GM12878 (cell line): ENCODE measurements around the gene MED4. TPM values are rescaled to one million over a fixed set of nuclear protein-coding genes. Genes with fewer than 3 reads are reported as not detected.

Experiments used
- ATAC-seq: fragments of 200-7000 bp; cut with Tn5 transposase; 3 replicates; pipeline ENCODE4 v1.9.1; 2020; ENCODE audit warnings: mild to moderate bottlenecking, moderate library complexity
- BruUV-seq: library from RNA; stranded (reverse); fragments of 400-500 nt; replicated peaks from 2 replicates; lab custom pipeline; 2021; lab: Mats Ljungman, UMichigan
- CTCF ChIA-PET: fragments of 300-600 bp; sonication (Branson Sonifier 250); formaldehyde crosslinking; extraction: SDS; loops from one replicate; lab custom pipeline; 2021; ENCODE audit warnings: inconsistent platforms; lab: Yijun Ruan, JAX
- POLR2A ChIA-PET: fragments of 350-600 bp; formaldehyde crosslinking; extraction: SDS; loops from one replicate; lab custom pipeline; 2021; ENCODE audit warnings: inconsistent platforms; lab: Charles Lee
- RAD21 ChIA-PET: fragments of 300-600 bp; sonication (Branson Sonifier 250); formaldehyde crosslinking; loops from one replicate; lab custom pipeline; 2023; ENCODE audit warnings: antibody characterized with exemption; ENCODE audit not compliant: unreplicated experiment; lab: Charles Lee
- SMC1A ChIA-PET: fragments of 300-600 bp; sonication (Branson Sonifier 250); formaldehyde crosslinking; loops from one replicate; lab custom pipeline; 2023; ENCODE audit not compliant: unreplicated experiment, uncharacterized antibody; lab: Charles Lee
- DNase-seq: peaks from one replicate; pipeline ENCODE4 v3.0.0-alpha.2; 2011; ENCODE audit warnings: low read depth, low spot score
- FAIRE-seq: peaks from 3 replicates; lab custom pipeline; 2011; peaks lifted over from hg19 to GRCh38; lab: Jason Lieb, UNC
- H2AFZ ChIP-seq: 2 replicates; pipeline ENCODE4 v1.6.0; 2011; ENCODE audit warnings: low read depth, low read length, control low read depth; ENCODE audit not compliant: control insufficient read depth
- H3K27ac ChIP-seq: 2 replicates; pipeline ENCODE4 v1.5.1; 2011; ENCODE audit warnings: control low read depth; ENCODE audit not compliant: control insufficient read depth, insufficient read depth
- H3K27me3 ChIP-seq, 2 experiments: replicated peaks in 1 of 2; 2 replicates each; pipeline versions ENCODE4 v1.6.0 to v1.6.1; 2011; ENCODE audit warnings: low read length in 1 of 2; ENCODE audit not compliant: control insufficient read depth in 2 of 2, insufficient read depth in 2 of 2
- H3K36me3 ChIP-seq, 2 experiments: 2 replicates each; pipeline ENCODE4 v1.5.1; 2011; ENCODE audit warnings: low read length in 1 of 2; ENCODE audit not compliant: control insufficient read depth in 2 of 2, insufficient read depth in 2 of 2
- H3K4me1 ChIP-seq: 2 replicates; pipeline ENCODE4 v1.6.1; 2011; ENCODE audit warnings: mild to moderate bottlenecking, low read length, moderate library complexity, mixed read lengths; ENCODE audit not compliant: control insufficient read depth, insufficient read depth
- H3K4me2 ChIP-seq: 2 replicates; pipeline ENCODE4 v1.6.0; 2011; ENCODE audit warnings: control low read depth; ENCODE audit not compliant: control insufficient read depth, insufficient read depth
- H3K4me3 ChIP-seq: fragments of 200-600 bp; sonication (generic); 2 replicates; pipeline ENCODE4 v1.5.1; 2016
- H3K79me2 ChIP-seq: 2 replicates; pipeline ENCODE4 v1.6.0; 2011; ENCODE audit warnings: low read length; ENCODE audit not compliant: control insufficient read depth, insufficient read depth
- H3K9ac ChIP-seq: 2 replicates; pipeline ENCODE4 v1.8.0; 2011; ENCODE audit warnings: low read length, control low read depth, mixed read lengths; ENCODE audit not compliant: control insufficient read depth, insufficient read depth
- H3K9me3 ChIP-seq: replicated peaks from 3 replicates; pipeline ENCODE4 v1.5.1; 2011; ENCODE audit warnings: mild to moderate bottlenecking, low read length; ENCODE audit not compliant: control insufficient read depth, insufficient read depth
- H4K20me1 ChIP-seq: 2 replicates; pipeline ENCODE4 v1.6.0; 2011; ENCODE audit not compliant: control insufficient read depth, insufficient read depth
- BCLAF1 ChIP-seq: fragments of 450-650 bp; IDR thresholded peaks from 2 replicates; pipeline ENCODE4 v1.6.1; 2017; ENCODE audit warnings: antibody characterized with exemption, mild to moderate bottlenecking, moderate library complexity
- BHLHE40 ChIP-seq, 2 experiments: fragments of 450-650 bp in 1 of 2; IDR thresholded peaks; 2 replicates each; pipeline ENCODE4 v1.6.1; 2011 to 2017; ENCODE audit warnings: low read depth in 2 of 2, borderline replicate concordance in 1 of 2, improper control_type of control experiment in 1 of 2, low read length in 1 of 2, mild to moderate bottlenecking in 1 of 2
- BRCA1 ChIP-seq: IDR thresholded peaks from 2 replicates; pipeline ENCODE4 v1.6.1; 2011; ENCODE audit warnings: low read depth, low read length, improper control_type of control experiment
- HDGF ChIP-seq: fragments of 450-650 bp; IDR thresholded peaks from 2 replicates; pipeline ENCODE4 v1.6.1; 2016; ENCODE audit warnings: antibody characterized with exemption
- POLR2A ChIP-seq: IDR thresholded peaks from 2 replicates; pipeline ENCODE4 v1.6.1; 2011; ENCODE audit warnings: low read depth, mild to moderate bottlenecking, low read length
- RAD21 ChIP-seq: IDR thresholded peaks from 2 replicates; pipeline ENCODE4 v1.6.1; 2011; ENCODE audit warnings: mild to moderate bottlenecking, low read depth, low read length, moderate library complexity; ENCODE audit not compliant: insufficient read depth
- SREBF2 ChIP-seq: IDR thresholded peaks from 2 replicates; pipeline ENCODE4 v1.6.1; 2012; ENCODE audit warnings: mild to moderate bottlenecking, low read length
- USF2 ChIP-seq: IDR thresholded peaks from 2 replicates; pipeline ENCODE4 v1.6.1; 2011; ENCODE audit warnings: low read depth, low read length, improper control_type of control experiment, borderline replicate concordance
- ZNF274 ChIP-seq: IDR thresholded peaks from one replicate; pipeline ENCODE4 v1.8.0; 2011; ENCODE audit not compliant: insufficient read length, insufficient read depth
- WGBS: methylation state at CpG from one replicate; pipeline ENCODE4 v1.1.6; 2016; ENCODE audit warnings: low lambda C conversion rate; ENCODE audit not compliant: insufficient replicate concordance, insufficient coverage; ENCODE audit errors: missing lambda C conversion rate; 5-methylcytosine and 5-hydroxymethylcytosine counted together
- in situ Hi-C: fragments of 300-500 bp; cut with MboI; formaldehyde crosslinking; loops from 9 replicates; pipeline ENCODE4 v1.14.3; 2018; ENCODE audit warnings: mixed read lengths
- intact Hi-C: fragments of 100-400 bp; cut with micrococcal nuclease; formaldehyde crosslinking; loops from one replicate; pipeline ENCODE4 v1.14.2; 2022; ENCODE audit not compliant: unreplicated experiment
- polyA plus RNA-seq, 11 experiments: library from polyadenylated mRNA; depleted of rRNA in 4 of 11; unstranded in 6 of 11; stranded (reverse) in 5 of 11; fragments of >200 nt; fragmentation: Nextera tagmentation in 4 of 11; fragmentation: Illumina TruSeq in 1 of 11; extraction: Ambion mirVana in 4 of 11; extraction: Trizol in 1 of 11; gene quantifications; 1 replicate in 1 of 11; 2 replicates in 10 of 11; pipeline versions ENCODE4 v1.2.1 to v1.2.3, GENCODE V29; 2011 to 2016; ENCODE audit warnings: inconsistent platforms in 2 of 11, missing spikeins in 2 of 11, low read depth in 1 of 11
- total RNA-seq, 4 experiments: library from RNA; depleted of rRNA in 3 of 4; stranded (reverse); fragments of >200 nt in 3 of 4; fragmentation: Illumina TruSeq in 1 of 4; extraction: Trizol in 1 of 4; gene quantifications; 2 replicates each; pipeline versions ENCODE4 v1.2.1 to v1.2.3, GENCODE V29; 2013 to 2021

Gene MED4
- total and polyA plus RNA-seq, 10 of the 15 experiments (the other 5 are each of a cell fraction or from before 2014, with no cell fraction given), result 31.5 to 117 (median 87.4) TPM

- peak overlapping the region; percentile 80 for H3K4me3 ChIP-seq
- H3K9me3 ChIP-seq, result no peaks in the 10 kb centered on the region
- ChIA-PET POLR2A (interaction anchor here (0.6 to 1.6 kb wide), 3 partner anchors 16 to 57 kb away, joined by 3 to 8 read pairs (median 3); partner anchors contain the start of gene NUDT15), CTCF (interaction anchor here (0.6 to 5.9 kb wide), 16 partner anchors 11 to 673 kb away, joined by 3 to 37 read pairs (median 4); partner anchors contain the start of gene NUDT15), RAD21 (interaction anchor here (1.8 to 2.2 kb wide), 2 partner anchors 16 to 57 kb away, joined by 6 to 12 read pairs; partner anchors contain the start of gene NUDT15), SMC1A (interaction anchor here (0.6 to 1.2 kb wide), 3 partner anchors 11 to 28 kb away, joined by 3 to 5 read pairs (median 3); no protein-coding TSS in a partner anchor)
- no peaks in the 10 kb centered on the region for H4K20me1 ChIP-seq
- peaks cover 0 to 3% of the 10 kb centered on the region in 2 experiments; a peak in 1 of 4 replicates for H3K36me3 ChIP-seq
- ATAC-seq (peak; percentile 33), DNase-seq (no peak), FAIRE-seq (no peak)
- peaks cover 54% of the 10 kb centered on the region for H3K79me2 ChIP-seq
- 3% methylated on average over 13 of the region's 14 CpGs for WGBS
- in situ Hi-C loops, result no loop called here
- peak overlapping the region; percentile 91 for H3K4me2 ChIP-seq
- H3K9ac ChIP-seq, result peak overlapping the region; percentile 95
- no peaks in the 10 kb centered on the region for H3K4me1 ChIP-seq
- H2AFZ ChIP-seq, result peak overlapping the region; percentile 61
- peak overlapping the region; percentile 64 for H3K27ac ChIP-seq
- intact Hi-C loops, result loop anchor here (2.0 kb wide), 1 partner anchor 58 kb away; the partner anchor contains the start of gene NUDT15
- TSS peak; percentile 65 for BruUV-seq
- TF ChIP-seq BRCA1 (no peak), SREBF2 (no peak), HDGF (no peak), USF2 (no peak), RAD21 (no peak), BHLHE40 (IDR thresholded peaks at IDR 0.05; ENCODE audit: borderline replicate concordance in 1 of 2, low read depth in 2 of 2, low read length in 1 of 2) (no peak), POLR2A (no peak), ZNF274 (no peak), BCLAF1 (no peak)
- H3K27me3 ChIP-seq, result no peaks in the 10 kb centered on the region
Measured at GRCh38 chr13:48094404-48094780, 512 bp downstream of the MED4 start.
